ENCODE data around the gene INKA2.
A peak's percentile ranks its signal among the peaks of the same experiment; 100 is the strongest.

INKA2 gene

GRCh38 chr1:111739194-111739924, at the start of gene INKA2:
Gene INKA2 (minus strand): TSS chr1:111739395. CDS start chr1:111739242, 153 bp downstream.
- peak; percentile 42 to 44 for DNase-seq (ENCODE audit: low read depth in 2 of 2, low spot score in 1 of 2)

GRCh38 chr1:111786669-111787207, 47.5 kb upstream of the INKA2 start:
- no peak for DNase-seq (ENCODE audit: low read depth in 2 of 2, low spot score in 1 of 2)

- no peak for DNase-seq (ENCODE audit: low read depth in 2 of 2, low spot score in 1 of 2)
Observed at GRCh38 chr1:111784273-111784901, 45.2 kb upstream of the INKA2 start.

- DNase-seq (ENCODE audit: low read depth in 2 of 2, low spot score in 1 of 2): no peak
Observed at GRCh38 chr1:111779546-111779945, 40.4 kb upstream of the INKA2 start.

- DNase-seq (ENCODE audit: low read depth in 2 of 2, low spot score in 1 of 2): no peak
Observed at GRCh38 chr1:111778541-111779051, 39.4 kb upstream of the INKA2 start.

GRCh38 chr1:111778066-111778465, 38.9 kb upstream of the INKA2 start:
- no peak for DNase-seq (ENCODE audit: low read depth in 2 of 2, low spot score in 1 of 2)

- no peak for DNase-seq (ENCODE audit: low read depth in 2 of 2, low spot score in 1 of 2)
Observed at GRCh38 chr1:111777301-111777700, 38.1 kb upstream of the INKA2 start.

- DNase-seq (ENCODE audit: low read depth in 2 of 2, low spot score in 1 of 2): no peak
Observed at GRCh38 chr1:111776861-111777260, 37.7 kb upstream of the INKA2 start.

- DNase-seq (ENCODE audit: low read depth in 2 of 2, low spot score in 1 of 2): no peak
Observed at GRCh38 chr1:111776391-111776790, 37.2 kb upstream of the INKA2 start.

GRCh38 chr1:111775966-111776365, 36.8 kb upstream of the INKA2 start:
- DNase-seq (ENCODE audit: low read depth in 2 of 2, low spot score in 1 of 2): no peak

GRCh38 chr1:111770916-111771315, 31.7 kb upstream of the INKA2 start:
- no peak for DNase-seq (ENCODE audit: low read depth in 2 of 2, low spot score in 1 of 2)

- DNase-seq (ENCODE audit: low read depth in 2 of 2, low spot score in 1 of 2): peak in 1 of 2 donors; percentile 18
Observed at GRCh38 chr1:111769517-111770146, 30.4 kb upstream of the INKA2 start.

GRCh38 chr1:111768625-111769024, 29.4 kb upstream of the INKA2 start:
- DNase-seq (ENCODE audit: low read depth in 2 of 2, low spot score in 1 of 2): no peak

GRCh38 chr1:111768023-111768422, 28.8 kb upstream of the INKA2 start:
- DNase-seq (ENCODE audit: low read depth in 2 of 2, low spot score in 1 of 2): no peak

- no peak for DNase-seq (ENCODE audit: low read depth in 2 of 2, low spot score in 1 of 2)
Observed at GRCh38 chr1:111762332-111762731, 23.1 kb upstream of the INKA2 start.

- no peak for DNase-seq (ENCODE audit: low read depth in 2 of 2, low spot score in 1 of 2)
Observed at GRCh38 chr1:111761717-111762116, 22.5 kb upstream of the INKA2 start.

- no peak for DNase-seq (ENCODE audit: low read depth in 2 of 2, low spot score in 1 of 2)
Observed at GRCh38 chr1:111758373-111758772, 19.2 kb upstream of the INKA2 start.

GRCh38 chr1:111756124-111756513, 16.9 kb upstream of the INKA2 start:
- no peak for DNase-seq (ENCODE audit: low read depth in 2 of 2, low spot score in 1 of 2)

- peak; percentile 80 to 88 for DNase-seq (ENCODE audit: low read depth in 2 of 2, low spot score in 1 of 2)
Observed at GRCh38 chr1:111755331-111756123, 16.3 kb upstream of the INKA2 start, which contains the start of gene DDX20. Gene DDX20 (plus strand): TSS chr1:111755901. CDS start chr1:111755925, 24 bp downstream.

GRCh38 chr1:111754984-111755330, 15.8 kb upstream of the INKA2 start:
- no peak for DNase-seq (ENCODE audit: low read depth in 2 of 2, low spot score in 1 of 2)
